ENCODE results near the gene CUX1.
"Not testable (repeated sequence)": the region's sequence is repeated elsewhere in the genome, so short reads cannot be mapped to it uniquely, and the experiment has no call there.

Gene CUX1

DNA sequence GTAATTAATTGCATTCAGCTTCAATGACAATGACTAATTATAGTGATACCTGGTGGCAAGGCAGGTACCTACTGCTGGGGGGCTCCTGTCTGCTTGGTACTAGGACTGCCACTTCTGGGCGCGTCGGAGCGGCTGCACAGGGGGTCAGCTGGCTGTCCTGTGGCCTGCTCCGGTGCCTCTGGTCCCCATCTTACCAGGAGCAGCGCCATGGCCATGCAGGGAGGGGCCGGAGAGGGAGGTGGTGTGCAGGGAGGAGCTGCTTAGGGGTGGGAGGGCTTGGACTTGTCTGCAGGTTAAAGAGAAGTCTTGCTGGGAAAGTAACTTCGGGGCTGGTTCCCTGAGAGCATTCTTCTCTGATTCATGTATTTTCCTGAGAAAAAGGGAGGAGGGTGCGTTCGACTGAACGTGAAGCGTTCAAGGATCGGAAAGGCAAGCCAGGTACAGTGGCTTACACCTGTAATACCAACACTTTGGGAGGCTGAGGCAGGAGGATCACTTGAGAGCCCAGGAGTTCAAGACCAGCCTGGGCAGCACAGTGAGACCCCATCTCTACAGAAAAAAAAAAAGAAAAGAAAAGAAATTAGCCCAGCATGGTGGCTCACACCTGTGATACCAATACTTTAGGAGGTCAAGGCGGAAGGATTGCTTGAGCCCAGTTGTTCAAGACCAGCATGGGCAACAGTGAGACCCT, 15.4 kb downstream of the CUX1 start:
- Histone ChIP-seq H3K27me3 (ENCODE audit: control insufficient read depth, low read length) (no peaks in the 10 kb centered on the region), H3K9me2 (replicated peaks; ENCODE audit: control insufficient read depth, low read length) (no peaks in the 10 kb centered on the region), H3K4me3 (ENCODE audit: low read length) (peak overlapping the region; percentile 55; the same call in 1 of the 2 replicates), H3F3A (ENCODE audit: control insufficient read depth, insufficient read depth) (0 out of 2 replicates have a peak, but pooled peaks cover 3% of the 10 kb centered on the region), H3K27ac (ENCODE audit: low read depth, low read length) (no peak overlapping the region), H3K36me3 (ENCODE audit: control insufficient read depth, low read length) (peaks cover 55% of the 10 kb centered on the region), H3K9me3 (ENCODE audit: control insufficient read depth, insufficient read depth, low read length) (no peaks in the 10 kb centered on the region), H3K4me1 (ENCODE audit: control insufficient read depth, low read length) (peaks cover 66% of the 10 kb centered on the region), H4K20me1 (ENCODE audit: control insufficient read depth, insufficient read depth, low read depth, low read length) (peaks cover 62% of the 10 kb centered on the region), H3K79me2 (ENCODE audit: control insufficient read depth, low read length) (peaks cover 100% of the 10 kb centered on the region), H3K4me2 (ENCODE audit: low read length) (peak overlapping the region; percentile 70)
- no peak for TF ChIP-seq EZH2phosphoT487 (IDR thresholded peaks at IDR 0.05; ENCODE audit: borderline replicate concordance, low read length)
- TF ChIP-seq, protein P1, sequence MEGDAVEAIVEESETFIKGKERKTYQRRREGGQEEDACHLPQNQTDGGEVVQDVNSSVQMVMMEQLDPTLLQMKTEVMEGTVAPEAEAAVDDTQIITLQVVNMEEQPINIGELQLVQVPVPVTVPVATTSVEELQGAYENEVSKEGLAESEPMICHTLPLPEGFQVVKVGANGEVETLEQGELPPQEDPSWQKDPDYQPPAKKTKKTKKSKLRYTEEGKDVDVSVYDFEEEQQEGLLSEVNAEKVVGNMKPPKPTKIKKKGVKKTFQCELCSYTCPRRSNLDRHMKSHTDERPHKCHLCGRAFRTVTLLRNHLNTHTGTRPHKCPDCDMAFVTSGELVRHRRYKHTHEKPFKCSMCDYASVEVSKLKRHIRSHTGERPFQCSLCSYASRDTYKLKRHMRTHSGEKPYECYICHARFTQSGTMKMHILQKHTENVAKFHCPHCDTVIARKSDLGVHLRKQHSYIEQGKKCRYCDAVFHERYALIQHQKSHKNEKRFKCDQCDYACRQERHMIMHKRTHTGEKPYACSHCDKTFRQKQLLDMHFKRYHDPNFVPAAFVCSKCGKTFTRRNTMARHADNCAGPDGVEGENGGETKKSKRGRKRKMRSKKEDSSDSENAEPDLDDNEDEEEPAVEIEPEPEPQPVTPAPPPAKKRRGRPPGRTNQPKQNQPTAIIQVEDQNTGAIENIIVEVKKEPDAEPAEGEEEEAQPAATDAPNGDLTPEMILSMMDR (IDR thresholded peaks at IDR 0.05; ENCODE audit: low read depth, low read length, poor library complexity, severe bottlenecking), result no peak

DNA sequence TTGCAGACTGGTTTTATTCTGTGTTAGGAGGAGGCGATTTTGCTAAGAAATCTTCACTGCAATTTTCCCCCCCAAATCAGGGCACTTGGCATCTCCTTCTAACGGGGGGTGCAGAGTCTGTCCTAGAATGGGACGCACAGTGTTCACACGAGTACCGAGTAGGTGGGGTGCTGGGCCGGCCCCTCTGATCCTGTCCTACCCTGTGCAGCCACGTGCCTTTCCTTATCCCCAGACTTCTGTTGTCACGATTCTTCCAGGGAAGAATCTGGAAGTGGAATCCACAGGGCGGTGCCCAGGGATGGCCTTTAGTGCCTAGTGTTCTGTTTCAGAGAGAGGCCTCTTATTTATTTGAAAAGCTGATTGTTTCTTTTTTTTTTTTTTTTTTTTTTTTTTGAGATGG, 16.4 kb downstream of the CUX1 start:
- no peaks in the 10 kb centered on the region for H3F3A ChIP-seq (ENCODE audit: control insufficient read depth, insufficient read depth)
- no peaks in the 10 kb centered on the region for H3K9me2 ChIP-seq (replicated peaks; ENCODE audit: control insufficient read depth, low read length)
- peak overlapping the region; percentile 55 for H3K4me3 ChIP-seq (ENCODE audit: low read length)
- H3K27ac ChIP-seq (ENCODE audit: low read depth, low read length), result peak overlapping the region; percentile 37
- H3K4me2 ChIP-seq (ENCODE audit: low read length), result peak overlapping the region; percentile 70
- peaks cover 47% of the 10 kb centered on the region for H3K36me3 ChIP-seq (ENCODE audit: control insufficient read depth, low read length)
- H3K9me3 ChIP-seq (ENCODE audit: control insufficient read depth, insufficient read depth, low read length), result no peaks in the 10 kb centered on the region
- no peaks in the 10 kb centered on the region for H3K27me3 ChIP-seq (ENCODE audit: control insufficient read depth, low read length)
- H4K20me1 ChIP-seq (ENCODE audit: control insufficient read depth, insufficient read depth, low read depth, low read length), result peaks cover 55% of the 10 kb centered on the region
- no peak for TF ChIP-seq EZH2phosphoT487 (IDR thresholded peaks at IDR 0.05; ENCODE audit: borderline replicate concordance, low read length)
- TF ChIP-seq, protein P1 (IDR thresholded peaks at IDR 0.05; ENCODE audit: low read depth, low read length, poor library complexity, severe bottlenecking), result no peak
- peaks cover 57% of the 10 kb centered on the region for H3K4me1 ChIP-seq (ENCODE audit: control insufficient read depth, low read length)
- H3K79me2 ChIP-seq (ENCODE audit: control insufficient read depth, low read length), result peaks cover 100% of the 10 kb centered on the region

DNA sequence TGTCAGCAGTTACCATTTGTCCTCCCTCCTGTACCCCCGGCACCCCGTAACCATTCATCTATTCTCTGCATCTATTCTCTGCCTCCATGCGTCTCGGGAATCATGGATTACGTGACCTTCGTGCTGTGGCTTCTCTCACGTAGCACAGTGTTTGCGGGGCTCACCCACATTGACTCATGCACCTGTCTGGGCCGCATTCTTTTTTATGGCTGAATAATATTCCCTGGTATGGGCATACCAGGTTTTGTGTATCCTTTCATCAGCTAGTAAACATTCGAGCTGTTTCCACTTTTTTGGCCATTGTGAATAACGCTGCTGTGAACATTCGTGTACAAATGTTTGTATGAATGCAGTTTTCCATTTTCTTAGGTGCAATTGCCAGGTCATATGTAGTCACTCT, 17.7 kb downstream of the CUX1 start:
- no peak overlapping the region for H3K4me3 ChIP-seq (ENCODE audit: low read length)
- peaks cover 44% of the 10 kb centered on the region for H3K36me3 ChIP-seq (ENCODE audit: control insufficient read depth, low read length)
- H3K79me2 ChIP-seq (ENCODE audit: control insufficient read depth, low read length), result peaks cover 100% of the 10 kb centered on the region
- H3F3A ChIP-seq (ENCODE audit: control insufficient read depth, insufficient read depth), result peaks cover 1% of the 10 kb centered on the region; the same call in 1 of the 2 replicates
- H4K20me1 ChIP-seq (ENCODE audit: control insufficient read depth, insufficient read depth, low read depth, low read length), result peaks cover 56% of the 10 kb centered on the region
- H3K27ac ChIP-seq (ENCODE audit: low read depth, low read length), result no peak overlapping the region
- no peak overlapping the region for H3K4me2 ChIP-seq (ENCODE audit: low read length)
- no peaks in the 10 kb centered on the region for H3K27me3 ChIP-seq (ENCODE audit: control insufficient read depth, low read length)
- TF ChIP-seq, protein P1 (IDR thresholded peaks at IDR 0.05; ENCODE audit: low read depth, low read length, poor library complexity, severe bottlenecking), result no peak
- TF ChIP-seq EZH2phosphoT487 (IDR thresholded peaks at IDR 0.05; ENCODE audit: borderline replicate concordance, low read length), result no peak
- H3K4me1 ChIP-seq (ENCODE audit: control insufficient read depth, low read length), result peaks cover 59% of the 10 kb centered on the region
- H3K9me2 ChIP-seq (replicated peaks; ENCODE audit: control insufficient read depth, low read length), result no peaks in the 10 kb centered on the region
- no peaks in the 10 kb centered on the region for H3K9me3 ChIP-seq (ENCODE audit: control insufficient read depth, insufficient read depth, low read length)

DNA sequence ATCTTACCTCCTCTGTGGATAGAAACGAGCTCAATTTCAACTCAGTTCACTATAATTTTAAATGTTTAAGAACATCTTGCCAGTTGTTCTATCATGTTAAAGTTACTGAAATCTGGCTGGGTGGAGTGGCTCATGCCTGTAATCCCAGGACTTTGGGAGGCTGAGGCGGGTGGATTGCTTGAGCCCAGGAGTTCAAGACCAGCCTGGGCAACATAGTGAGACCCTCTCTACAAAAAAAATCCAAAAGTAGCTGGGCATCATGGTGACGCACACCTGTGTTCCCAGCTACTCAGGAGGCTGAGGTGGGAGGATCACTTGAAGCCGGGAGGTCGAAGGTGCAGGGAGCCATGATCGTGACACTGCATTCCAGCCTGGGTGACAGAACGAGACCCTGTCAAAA, 20.0 kb downstream of the CUX1 start:
- Histone ChIP-seq H4K20me1 (ENCODE audit: control insufficient read depth, insufficient read depth, low read depth, low read length) (peaks cover 49% of the 10 kb centered on the region), H3K4me1 (ENCODE audit: control insufficient read depth, low read length) (peaks cover 48% of the 10 kb centered on the region), H3K36me3 (ENCODE audit: control insufficient read depth, low read length) (peaks cover 38% of the 10 kb centered on the region), H3K79me2 (ENCODE audit: control insufficient read depth, low read length) (peaks cover 100% of the 10 kb centered on the region)
- not testable (repeated sequence) for H3F3A ChIP-seq (ENCODE audit: control insufficient read depth, insufficient read depth); H3K4me2 ChIP-seq (ENCODE audit: low read length); H3K9me3 ChIP-seq (ENCODE audit: control insufficient read depth, insufficient read depth, low read length); H3K27me3 ChIP-seq (ENCODE audit: control insufficient read depth, low read length); H3K4me3 ChIP-seq (ENCODE audit: low read length); H3K9me2 ChIP-seq (replicated peaks; ENCODE audit: control insufficient read depth, low read length); H3K27ac ChIP-seq (ENCODE audit: low read depth, low read length)
